WTC11 (cell line): ENCODE data around the gene CLPTM1L. TPM values are rescaled to one million over a fixed set of nuclear protein-coding genes. Genes with fewer than 3 reads are reported as not detected.

Experiments used
- ATAC-seq: fragments of 200-7000 bp; cut with Tn5 transposase; 2 replicates; pipeline ENCODE4 v1.10.0; 2021; ENCODE audit warnings: mild to moderate bottlenecking, moderate library complexity
- CTCF ChIA-PET: fragments of 300-600 bp; sonication (Branson Sonifier 250); formaldehyde crosslinking; loops from one replicate; lab custom pipeline; 2021; ENCODE audit warnings: antibody characterized with exemption; lab: Charles Lee
- POLR2A ChIA-PET: fragments of 350-600 bp; sonication (Branson Sonifier 250); formaldehyde crosslinking; loops from one replicate; lab custom pipeline; 2021; ENCODE audit warnings: antibody characterized with exemption; lab: Charles Lee
- DNase-seq: peaks from one replicate; pipeline ENCODE4 v3.0.0; 2021; ENCODE audit warnings: low spot score
- H3K27ac Mint-ChIP-seq: 2 replicates; pipeline ENCODE4 v1.8.0; 2021; ENCODE audit warnings: mixed read lengths
- H3K27me3 Mint-ChIP-seq: 2 replicates; pipeline ENCODE4 v1.8.0; 2021; ENCODE audit warnings: low read depth, mild to moderate bottlenecking, moderate library complexity, mixed read lengths
- H3K36me3 Mint-ChIP-seq: 2 replicates; pipeline ENCODE4 v1.8.0; 2021; ENCODE audit warnings: mixed read lengths
- H3K4me1 Mint-ChIP-seq: 2 replicates; pipeline ENCODE4 v1.8.0; 2022; ENCODE audit warnings: mixed read lengths
- H3K4me3 Mint-ChIP-seq: 2 replicates; pipeline ENCODE4 v1.8.0; 2021; ENCODE audit warnings: mild to moderate bottlenecking, moderate library complexity, mixed read lengths
- H3K9me3 Mint-ChIP-seq: 2 replicates; pipeline ENCODE4 v1.8.0; 2021; ENCODE audit warnings: mixed read lengths
- ARID4B ChIP-seq: sonication (generic); formaldehyde crosslinking; IDR thresholded peaks from 2 replicates; pipeline ENCODE4 v1.8.0; 2023; ENCODE audit warnings: missing genetic modification reagents, mild to moderate bottlenecking, borderline replicate concordance
- ATF3 ChIP-seq: sonication (generic); formaldehyde crosslinking; conservative IDR thresholded peaks from 2 replicates; pipeline ENCODE4 v1.8.1; 2022; ENCODE audit warnings: mild to moderate bottlenecking, missing genetic modification reagents
- ATF6 ChIP-seq: sonication (generic); formaldehyde crosslinking; IDR thresholded peaks from 2 replicates; pipeline ENCODE4 v1.8.1; 2023; ENCODE audit warnings: mild to moderate bottlenecking, missing genetic modification reagents
- FOXJ3 ChIP-seq: sonication (generic); formaldehyde crosslinking; IDR thresholded peaks from 2 replicates; pipeline ENCODE4 v1.9.0; 2021; ENCODE audit warnings: missing genetic modification reagents, mild to moderate bottlenecking, borderline replicate concordance
- FOXP1 ChIP-seq: sonication (generic); formaldehyde crosslinking; IDR thresholded peaks from 2 replicates; pipeline ENCODE4 v1.8.0; 2022; ENCODE audit warnings: missing genetic modification reagents, mild to moderate bottlenecking, moderate library complexity, borderline replicate concordance
- GTF2I ChIP-seq: fragments of 250-450 bp; sonication (Bioruptor Pico); conservative IDR thresholded peaks from 2 replicates; pipeline ENCODE4 v1.4.0; 2021; ENCODE audit warnings: mild to moderate bottlenecking
- IRF1 ChIP-seq: sonication (generic); formaldehyde crosslinking; IDR thresholded peaks from 2 replicates; pipeline ENCODE4 v1.8.0; 2023; ENCODE audit warnings: missing genetic modification reagents
- MAX ChIP-seq: sonication (generic); formaldehyde crosslinking; IDR thresholded peaks from 2 replicates; pipeline ENCODE4 v1.8.0; 2022; ENCODE audit warnings: mild to moderate bottlenecking, missing genetic modification reagents
- NFATC4 ChIP-seq: fragments of 250-450 bp; sonication (Bioruptor Pico); IDR thresholded peaks from 2 replicates; pipeline ENCODE4 v1.9.0; 2021; ENCODE audit warnings: mild to moderate bottlenecking
- NFE2L1 ChIP-seq: sonication (generic); formaldehyde crosslinking; IDR thresholded peaks from 2 replicates; pipeline ENCODE4 v1.8.1; 2023; ENCODE audit warnings: missing genetic modification reagents
- NFYB ChIP-seq: sonication (generic); formaldehyde crosslinking; conservative IDR thresholded peaks from 2 replicates; pipeline ENCODE4 v1.8.0; 2022; ENCODE audit warnings: low read depth, missing genetic modification reagents
- NR3C1 ChIP-seq: sonication (generic); formaldehyde crosslinking; conservative IDR thresholded peaks from 2 replicates; pipeline ENCODE4 v1.8.1; 2023; ENCODE audit warnings: low read depth, mild to moderate bottlenecking, missing genetic modification reagents
- PRDM15 ChIP-seq: sonication (generic); formaldehyde crosslinking; IDR thresholded peaks from 2 replicates; pipeline ENCODE4 v1.8.0; 2022; ENCODE audit warnings: missing genetic modification reagents
- PREB ChIP-seq: sonication (generic); formaldehyde crosslinking; IDR thresholded peaks from 2 replicates; pipeline ENCODE4 v1.8.1; 2022; ENCODE audit warnings: mild to moderate bottlenecking, missing genetic modification reagents, moderate library complexity, borderline replicate concordance
- PRRX2 ChIP-seq: fragments of 250-450 bp; sonication (Bioruptor Pico); IDR thresholded peaks from 2 replicates; pipeline ENCODE4 v1.8.0; 2021; ENCODE audit warnings: mild to moderate bottlenecking
- SMAD4 ChIP-seq: sonication (generic); formaldehyde crosslinking; IDR thresholded peaks from 2 replicates; pipeline ENCODE4 v1.8.0; 2022; ENCODE audit warnings: mild to moderate bottlenecking, missing genetic modification reagents
- ZBTB43 ChIP-seq: sonication (generic); formaldehyde crosslinking; IDR thresholded peaks from 2 replicates; pipeline ENCODE4 v1.8.1; 2023; ENCODE audit warnings: mild to moderate bottlenecking, missing genetic modification reagents
- ZNF416 ChIP-seq: fragments of 250-450 bp; sonication (Bioruptor Pico); IDR thresholded peaks from 2 replicates; pipeline ENCODE4 v1.9.0; 2021; ENCODE audit warnings: mild to moderate bottlenecking, inconsistent platforms
- total RNA-seq: library from RNA; stranded (reverse); gene quantifications from 3 replicates; pipeline ENCODE4 v1.2.3, GENCODE V29; 2021

Gene CLPTM1L
- total RNA-seq, 1 experiment from 2014 or later = 92.8 TPM

GRCh38 chr5:1272201-1272600 lies 72.7 kb downstream of the CLPTM1L start:
- no peak for DNase-seq
- no peaks in the 10 kb centered on the region for H3K9me3 Mint-ChIP-seq
- ATAC-seq = no peak
- no peak overlapping the region for H3K4me3 Mint-ChIP-seq
- H3K36me3 Mint-ChIP-seq = peaks cover 45% of the 10 kb centered on the region
- ChIA-PET CTCF (no interaction called here), POLR2A (no interaction called here)
- no peaks in the 10 kb centered on the region for H3K27me3 Mint-ChIP-seq
- no peak overlapping the region for H3K27ac Mint-ChIP-seq
- H3K4me1 Mint-ChIP-seq = no peaks in the 10 kb centered on the region
- TF ChIP-seq ARID4B (no peak), FOXJ3 (CRISPR knock-in tag) (no peak), NFE2L1 (CRISPR knock-in tag) (no peak), NFATC4 (CRISPR knock-in tag) (no peak), ZNF416 (no peak), SMAD4 (CRISPR knock-in tag) (no peak), MAX (no peak)

GRCh38 chr5:1270933-1271914 lies 73.7 kb downstream of the CLPTM1L start:
- CTCF ChIA-PET = no interaction called here
- no peak overlapping the region for H3K27ac Mint-ChIP-seq
- H3K9me3 Mint-ChIP-seq = no peaks in the 10 kb centered on the region
- no peak overlapping the region for H3K4me3 Mint-ChIP-seq
- H3K27me3 Mint-ChIP-seq = no peaks in the 10 kb centered on the region
- POLR2A ChIA-PET = no interaction called here
- H3K36me3 Mint-ChIP-seq = peaks cover 54% of the 10 kb centered on the region
- no peak for DNase-seq
- ATAC-seq = no peak
- no peaks in the 10 kb centered on the region for H3K4me1 Mint-ChIP-seq
- TF ChIP-seq ATF3 (CRISPR knock-in tag) (no peak), SMAD4 (CRISPR knock-in tag) (no peak), ZBTB43 (CRISPR knock-in tag) (no peak), FOXP1 (CRISPR knock-in tag) (no peak), PRDM15 (CRISPR knock-in tag) (no peak), GTF2I (CRISPR knock-in tag) (no peak), PRRX2 (CRISPR knock-in tag) (no peak), PREB (no peak), NFYB (CRISPR knock-in tag) (no peak), NR3C1 (CRISPR knock-in tag) (no peak), ATF6 (no peak), IRF1 (CRISPR knock-in tag) (no peak), NFATC4 (CRISPR knock-in tag) (no peak)
